ENCODE data around the gene ACTL9.

The ACTL9 gene

GRCh38 chr19:8663920-8664670 is 34.5 kb downstream of the ACTL9 start:
- no peak overlapping the region for H2AK5ac ChIP-seq (ENCODE audit: low read length)
- no peak overlapping the region for H3K14ac ChIP-seq (ENCODE audit: low read length)

DNA sequence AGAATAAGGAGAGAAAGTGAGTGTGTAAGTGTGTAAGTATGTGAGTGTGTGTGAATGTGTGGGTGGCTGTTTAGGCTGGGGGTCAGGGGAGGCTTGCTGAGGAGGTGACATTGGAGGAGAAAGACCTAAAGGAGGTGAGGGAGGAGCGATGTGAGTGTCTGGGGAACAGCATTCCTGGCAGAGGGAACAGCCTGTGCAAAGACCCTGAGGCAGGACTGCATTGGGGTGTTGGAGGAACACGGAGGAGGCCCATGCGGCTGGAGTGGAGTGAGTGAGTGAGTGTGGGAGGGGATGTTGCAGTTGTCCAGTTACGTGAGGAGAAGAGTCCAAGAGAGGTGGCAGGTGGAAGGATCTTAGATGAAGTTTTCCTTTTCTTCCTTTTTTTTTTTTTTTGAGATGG is 36.3 kb downstream of the ACTL9 start:
- H2BK12ac ChIP-seq (ENCODE audit: low read length) = no peak overlapping the region
- H3K18ac ChIP-seq (ENCODE audit: low read length) = no peak overlapping the region
- no peak overlapping the region for H2AK5ac ChIP-seq (ENCODE audit: low read length)
- H3K4ac ChIP-seq (ENCODE audit: low read depth, low read length) = no peak overlapping the region
- H4K12ac ChIP-seq (ENCODE audit: low read depth, low read length) = no peak overlapping the region
- no peaks in the 10 kb centered on the region for H3K79me1 ChIP-seq (ENCODE audit: low read length)
- H2BK120ac ChIP-seq (ENCODE audit: insufficient read depth, low read length, poor library complexity) = no peak overlapping the region
- H3K4me1 ChIP-seq (ENCODE audit: control insufficient read depth in 1 of 2, insufficient read depth in 2 of 2, low read length in 2 of 2) = no peaks in the 10 kb centered on the region
- DNase-seq = no peak
- H3K14ac ChIP-seq (ENCODE audit: low read length) = no peak overlapping the region
- no peaks in the 10 kb centered on the region for H3K9me3 ChIP-seq (ENCODE audit: insufficient read depth, low read depth, low read length)
- no peaks in the 10 kb centered on the region for H3K36me3 ChIP-seq (ENCODE audit: control insufficient read depth in 1 of 2, insufficient read depth in 2 of 2, low read length in 2 of 2)
- H3K9ac ChIP-seq (ENCODE audit: low read length) = no peak overlapping the region
- H3K4me3 ChIP-seq (ENCODE audit: low read depth, low read length) = peak overlapping the region; percentile 2
- H4K8ac ChIP-seq (ENCODE audit: low read depth, low read length) = no peak overlapping the region
- H2BK5ac ChIP-seq (ENCODE audit: low read depth, low read length, poor library complexity) = no peak overlapping the region
- H3K23ac ChIP-seq (ENCODE audit: low read length) = no peak overlapping the region
- no peaks in the 10 kb centered on the region for H3K27me3 ChIP-seq (ENCODE audit: insufficient read depth, low read length)
- H4K91ac ChIP-seq (ENCODE audit: low read depth, low read length) = no peak overlapping the region
- H2AFZ ChIP-seq (ENCODE audit: insufficient read depth, low read length, poor library complexity) = no peak overlapping the region
- no peak overlapping the region for H3K4me2 ChIP-seq (ENCODE audit: low read length)
- no peak overlapping the region for H3K27ac ChIP-seq (ENCODE audit: low read depth, low read length)
- H3K79me2 ChIP-seq (ENCODE audit: control insufficient read depth, insufficient read depth, low read length, poor library complexity) = no peaks in the 10 kb centered on the region
- no CpG with 5 or more reads among the region's 4 CpGs for WGBS (ENCODE audit: extremely low coverage, insufficient coverage, insufficient read length)

More at GRCh38 chr19:8663920-8664670, 34.5 kb downstream of the ACTL9 start:
- no peak overlapping the region for H3K18ac ChIP-seq (ENCODE audit: low read length)
- no peak overlapping the region for H3K4ac ChIP-seq (ENCODE audit: low read depth, low read length)
- no peak overlapping the region for H3K9ac ChIP-seq (ENCODE audit: low read length)
- no peak overlapping the region for H4K91ac ChIP-seq (ENCODE audit: low read depth, low read length)
- H4K12ac ChIP-seq (ENCODE audit: low read depth, low read length) = no peak overlapping the region
- H3K23ac ChIP-seq (ENCODE audit: low read length) = no peak overlapping the region
- H3K27me3 ChIP-seq (ENCODE audit: insufficient read depth, low read length) = no peaks in the 10 kb centered on the region
- H2BK12ac ChIP-seq (ENCODE audit: low read length) = no peak overlapping the region
- no peak overlapping the region for H4K8ac ChIP-seq (ENCODE audit: low read depth, low read length)
- no peaks in the 10 kb centered on the region for H3K9me3 ChIP-seq (ENCODE audit: insufficient read depth, low read depth, low read length)
- no peaks in the 10 kb centered on the region for H3K4me1 ChIP-seq (ENCODE audit: control insufficient read depth in 1 of 2, insufficient read depth in 2 of 2, low read length in 2 of 2)
- no peaks in the 10 kb centered on the region for H3K79me2 ChIP-seq (ENCODE audit: control insufficient read depth, insufficient read depth, low read length, poor library complexity)
- H2BK5ac ChIP-seq (ENCODE audit: low read depth, low read length, poor library complexity) = no peak overlapping the region
- no peaks in the 10 kb centered on the region for H3K36me3 ChIP-seq (ENCODE audit: control insufficient read depth in 1 of 2, insufficient read depth in 2 of 2, low read length in 2 of 2)
- WGBS (ENCODE audit: extremely low coverage, insufficient coverage, insufficient read length) = no CpG with 5 or more reads among the region's 22 CpGs
- no peak overlapping the region for H2BK120ac ChIP-seq (ENCODE audit: insufficient read depth, low read length, poor library complexity)
- no peak overlapping the region for H2AFZ ChIP-seq (ENCODE audit: insufficient read depth, low read length, poor library complexity)
- no peak overlapping the region for H3K4me2 ChIP-seq (ENCODE audit: low read length)
- no peaks in the 10 kb centered on the region for H3K79me1 ChIP-seq (ENCODE audit: low read length)
- H3K4me3 ChIP-seq (ENCODE audit: low read depth, low read length) = no peak overlapping the region
- peak in 1 of 2 donors; percentile 12 for DNase-seq
- no peak overlapping the region for H3K27ac ChIP-seq (ENCODE audit: low read depth, low read length)

- no peaks in the 10 kb centered on the region for H3K79me2 ChIP-seq (ENCODE audit: control insufficient read depth, insufficient read depth, low read length, poor library complexity)
- H3K4ac ChIP-seq (ENCODE audit: low read depth, low read length) = no peak overlapping the region
- no peak overlapping the region for H3K14ac ChIP-seq (ENCODE audit: low read length)
- H3K4me2 ChIP-seq (ENCODE audit: low read length) = no peak overlapping the region
- H3K4me3 ChIP-seq (ENCODE audit: low read depth, low read length) = no peak overlapping the region
- WGBS (ENCODE audit: extremely low coverage, insufficient coverage, insufficient read length) = no CpG with 5 or more reads among the region's 7 CpGs
- no peak overlapping the region for H3K27ac ChIP-seq (ENCODE audit: low read depth, low read length)
- no peaks in the 10 kb centered on the region for H3K4me1 ChIP-seq (ENCODE audit: control insufficient read depth in 1 of 2, insufficient read depth in 2 of 2, low read length in 2 of 2)
- H2BK5ac ChIP-seq (ENCODE audit: low read depth, low read length, poor library complexity) = no peak overlapping the region
- no peaks in the 10 kb centered on the region for H3K27me3 ChIP-seq (ENCODE audit: insufficient read depth, low read length)
- H3K23ac ChIP-seq (ENCODE audit: low read length) = no peak overlapping the region
- no peak overlapping the region for H2BK12ac ChIP-seq (ENCODE audit: low read length)
- H3K9me3 ChIP-seq (ENCODE audit: insufficient read depth, low read depth, low read length) = no peaks in the 10 kb centered on the region
- H2BK120ac ChIP-seq (ENCODE audit: insufficient read depth, low read length, poor library complexity) = no peak overlapping the region
- no peak for DNase-seq
- no peak overlapping the region for H2AFZ ChIP-seq (ENCODE audit: insufficient read depth, low read length, poor library complexity)
- H3K9ac ChIP-seq (ENCODE audit: low read length) = no peak overlapping the region
- H2AK5ac ChIP-seq (ENCODE audit: low read length) = no peak overlapping the region
- no peak overlapping the region for H4K8ac ChIP-seq (ENCODE audit: low read depth, low read length)
- H3K18ac ChIP-seq (ENCODE audit: low read length) = no peak overlapping the region
- no peaks in the 10 kb centered on the region for H3K36me3 ChIP-seq (ENCODE audit: control insufficient read depth in 1 of 2, insufficient read depth in 2 of 2, low read length in 2 of 2)
- no peaks in the 10 kb centered on the region for H3K79me1 ChIP-seq (ENCODE audit: low read length)
- H4K12ac ChIP-seq (ENCODE audit: low read depth, low read length) = no peak overlapping the region
- no peak overlapping the region for H4K91ac ChIP-seq (ENCODE audit: low read depth, low read length)
These were observed 38.7 kb downstream of the ACTL9 start for GRCh38 chr19:8659905-8660304.

- H3K9me3 ChIP-seq (ENCODE audit: insufficient read depth, low read depth, low read length) = no peaks in the 10 kb centered on the region
- H2BK5ac ChIP-seq (ENCODE audit: low read depth, low read length, poor library complexity) = no peak overlapping the region
- H2BK120ac ChIP-seq (ENCODE audit: insufficient read depth, low read length, poor library complexity) = no peak overlapping the region
- no peak overlapping the region for H3K18ac ChIP-seq (ENCODE audit: low read length)
- no peaks in the 10 kb centered on the region for H3K79me2 ChIP-seq (ENCODE audit: control insufficient read depth, insufficient read depth, low read length, poor library complexity)
- no peak overlapping the region for H3K14ac ChIP-seq (ENCODE audit: low read length)
- H4K91ac ChIP-seq (ENCODE audit: low read depth, low read length) = no peak overlapping the region
- no peak overlapping the region for H3K9ac ChIP-seq (ENCODE audit: low read length)
- H2BK12ac ChIP-seq (ENCODE audit: low read length) = no peak overlapping the region
- H2AFZ ChIP-seq (ENCODE audit: insufficient read depth, low read length, poor library complexity) = no peak overlapping the region
- no peaks in the 10 kb centered on the region for H3K36me3 ChIP-seq (ENCODE audit: control insufficient read depth in 1 of 2, insufficient read depth in 2 of 2, low read length in 2 of 2)
- H3K23ac ChIP-seq (ENCODE audit: low read length) = no peak overlapping the region
- no peak overlapping the region for H3K27ac ChIP-seq (ENCODE audit: low read depth, low read length)
- no peaks in the 10 kb centered on the region for H3K79me1 ChIP-seq (ENCODE audit: low read length)
- H2AK5ac ChIP-seq (ENCODE audit: low read length) = no peak overlapping the region
- no peaks in the 10 kb centered on the region for H3K27me3 ChIP-seq (ENCODE audit: insufficient read depth, low read length)
- DNase-seq = peak; percentile 37 to 64
- H4K12ac ChIP-seq (ENCODE audit: low read depth, low read length) = no peak overlapping the region
- peak overlapping the region; percentile 13 for H3K4me3 ChIP-seq (ENCODE audit: low read depth, low read length)
- no CpG with 5 or more reads among the region's 5 CpGs for WGBS (ENCODE audit: extremely low coverage, insufficient coverage, insufficient read length)
- H3K4me2 ChIP-seq (ENCODE audit: low read length) = no peak overlapping the region
- H3K4ac ChIP-seq (ENCODE audit: low read depth, low read length) = no peak overlapping the region
- H4K8ac ChIP-seq (ENCODE audit: low read depth, low read length) = no peak overlapping the region
- no peaks in the 10 kb centered on the region for H3K4me1 ChIP-seq (ENCODE audit: control insufficient read depth in 1 of 2, insufficient read depth in 2 of 2, low read length in 2 of 2)
These were observed 40.7 kb downstream of the ACTL9 start for GRCh38 chr19:8657869-8658268.

Data from trophoblast cell (in vitro differentiated cells and primary cell).